Stimulated activated CD8-positive, alpha-beta memory T cell treated with anti-CD3 and anti-CD28 coated beads, Interleukin-15, amount 100 ng/mL, for 1 hour (primary cell): ENCODE data around the gene NDUFAB1.
"Not testable (repeated sequence)": the region's sequence is repeated elsewhere in the genome, so short reads cannot be mapped to it uniquely, and the experiment has no call there.

Source experiments
- DNase-seq: peaks from one replicate; pipeline ENCODE4 v3.0.0-alpha.2; 2020; ENCODE audit warnings: low read depth

Gene NDUFAB1

DNA sequence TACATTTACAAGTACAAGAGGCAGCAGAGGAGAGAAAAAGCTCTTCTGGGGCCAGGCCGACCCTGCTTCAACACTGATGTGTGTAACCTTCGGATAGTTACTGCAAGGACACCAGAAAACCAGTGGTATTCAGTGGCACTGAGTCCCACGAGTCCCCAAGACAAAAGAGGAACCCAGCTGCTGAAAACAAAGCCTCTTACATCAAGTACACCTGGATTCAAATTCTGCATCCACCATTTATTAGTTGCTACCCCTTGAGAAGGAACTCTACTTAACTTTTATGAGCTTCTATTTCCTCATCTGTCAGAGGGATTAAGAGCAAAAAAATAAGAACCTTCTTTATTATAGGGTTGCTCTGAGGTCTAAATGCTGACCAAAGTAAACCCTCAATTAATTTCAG is 41.6 kb downstream of the NDUFAB1 start:
- DNase-seq, result no peak

- no peak for DNase-seq
Measured at GRCh38 chr16:23552161-23552560, 44.0 kb downstream of the NDUFAB1 start.

GRCh38 chr16:23549938-23550337 is 46.2 kb downstream of the NDUFAB1 start:
- DNase-seq, result no peak

DNA sequence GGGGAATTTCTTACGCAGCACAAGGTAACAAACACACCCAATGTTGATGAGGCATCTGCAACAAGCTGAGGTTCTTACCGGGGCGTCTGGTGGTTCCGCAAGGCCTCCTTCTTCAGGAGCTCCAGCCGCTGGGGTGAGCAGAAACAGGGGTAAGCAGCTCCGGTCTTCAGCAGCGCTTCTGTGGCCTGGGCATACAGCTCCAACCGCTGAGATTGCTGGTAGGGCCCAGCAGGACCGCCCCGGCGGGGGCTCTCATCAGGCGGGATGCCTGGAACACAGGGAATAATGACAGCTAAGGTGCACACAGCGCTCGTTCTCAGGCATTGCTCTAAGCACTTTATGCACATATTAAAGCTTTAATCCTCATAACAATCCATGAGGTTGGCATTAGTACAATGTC is 51.7 kb downstream of the NDUFAB1 start:
- no peak for DNase-seq

- not testable (repeated sequence) for DNase-seq
Measured at GRCh38 chr16:23540817-23541178, 55.3 kb downstream of the NDUFAB1 start.

GRCh38 chr16:23539984-23540816 is 55.9 kb downstream of the NDUFAB1 start:
- DNase-seq, result no peak

DNA sequence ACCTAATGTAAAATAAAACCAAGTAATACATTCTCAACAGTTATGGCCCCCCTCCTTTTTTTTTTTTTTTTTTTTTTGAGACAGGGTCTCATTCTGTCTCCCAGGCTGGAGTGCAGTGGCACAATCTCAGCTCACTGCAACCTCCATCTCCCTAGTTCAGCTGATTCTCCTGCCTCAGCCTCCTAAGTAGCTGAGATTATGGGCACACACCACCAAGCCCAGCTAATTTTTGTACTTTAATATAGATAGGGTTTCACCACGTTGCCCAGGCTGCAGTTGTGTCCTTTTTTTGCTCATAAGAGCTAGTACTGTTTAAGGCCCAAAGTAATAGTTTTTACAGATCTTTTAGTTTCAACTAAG is 57.2 kb downstream of the NDUFAB1 start:
- DNase-seq, result no peak

- no peak for DNase-seq
Measured at GRCh38 chr16:23537390-23537789, 58.7 kb downstream of the NDUFAB1 start.

- DNase-seq, result no peak
Measured at GRCh38 chr16:23535901-23536300, 60.2 kb downstream of the NDUFAB1 start.

DNA sequence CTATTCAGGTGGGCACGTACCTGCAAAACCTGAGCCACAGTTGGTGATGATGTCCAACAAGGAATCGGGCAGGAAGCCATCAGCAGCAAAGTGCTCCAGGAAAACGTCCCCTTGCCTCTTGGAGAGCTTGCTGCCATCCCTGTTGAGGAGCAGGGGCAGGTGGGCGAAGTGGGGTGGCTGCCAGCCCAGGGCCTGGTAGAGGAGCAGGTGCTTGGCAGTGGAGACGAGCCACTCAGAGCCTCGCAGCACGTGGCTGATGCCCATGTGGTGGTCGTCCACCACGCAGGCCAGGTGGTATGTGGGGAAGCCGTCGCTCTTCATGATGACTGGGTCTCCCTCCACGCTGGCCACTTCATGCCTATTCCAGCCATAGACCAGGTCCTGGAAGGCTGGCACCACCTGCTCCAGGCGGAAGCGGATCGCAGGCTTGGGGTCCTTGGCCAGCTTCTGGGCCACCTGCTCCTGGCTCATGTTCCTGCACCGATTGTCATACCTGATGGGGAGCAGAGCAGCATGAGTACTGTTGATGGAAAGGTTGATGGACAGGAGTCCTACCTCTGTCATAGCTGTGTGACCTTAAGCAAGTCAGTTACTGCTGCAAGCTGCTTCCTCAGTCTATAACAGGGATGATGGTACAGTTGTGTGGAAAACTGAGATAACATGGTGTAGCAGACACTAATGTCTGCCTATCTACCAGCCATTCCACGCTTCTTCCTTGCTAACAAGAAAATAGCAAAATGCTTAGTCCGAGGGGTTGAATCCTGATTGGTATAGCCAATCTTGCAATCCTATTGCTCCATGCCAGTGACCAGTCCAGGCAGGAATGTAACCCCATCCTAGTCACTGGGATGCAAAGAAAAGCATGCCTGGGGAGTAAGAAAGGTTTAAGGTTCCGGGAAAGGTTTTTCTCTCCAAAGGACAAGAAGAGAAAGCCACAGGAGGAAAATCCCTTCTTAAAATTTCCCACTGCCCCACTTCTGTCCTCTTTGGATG is 61.0 kb downstream of the NDUFAB1 start:
- no peak for DNase-seq

GRCh38 chr16:23532448-23532847 is 63.7 kb downstream of the NDUFAB1 start:
- no peak for DNase-seq
